ENCODE results near the gene ARPP21.

ARPP21 gene

GRCh38 chr3:35737934-35738706 is 98.8 kb downstream of the ARPP21 start:
- FAIRE-seq: no peak

- no peak for FAIRE-seq
Measured at GRCh38 chr3:35739181-35739809, 100.0 kb downstream of the ARPP21 start.

DNA sequence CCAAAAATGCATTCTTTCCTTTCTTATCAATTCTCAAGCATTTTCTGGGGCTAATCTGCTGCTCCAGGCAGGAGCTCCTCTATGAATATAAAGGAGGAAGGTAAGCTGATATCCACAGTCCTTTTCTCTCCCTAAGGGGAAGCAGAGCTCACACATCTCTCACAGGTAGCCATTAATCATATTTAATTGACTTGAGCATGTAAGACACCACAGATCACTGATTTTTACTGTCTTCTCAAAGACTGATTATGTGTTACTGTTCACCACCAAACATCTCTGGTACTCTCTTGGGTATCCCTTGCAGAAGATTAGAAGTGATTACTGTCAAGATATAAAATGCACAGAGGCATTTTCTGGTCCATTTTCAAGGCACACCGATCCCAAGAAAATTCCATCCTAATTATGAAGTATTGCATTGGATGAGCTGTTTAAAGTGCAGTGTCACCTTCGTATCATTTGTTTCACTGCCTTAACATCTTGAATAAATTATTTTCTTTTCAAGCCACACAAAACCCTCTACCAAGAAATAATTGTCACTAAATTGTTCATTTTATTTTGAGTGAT is 100.7 kb downstream of the ARPP21 start:
- no peak for FAIRE-seq

DNA sequence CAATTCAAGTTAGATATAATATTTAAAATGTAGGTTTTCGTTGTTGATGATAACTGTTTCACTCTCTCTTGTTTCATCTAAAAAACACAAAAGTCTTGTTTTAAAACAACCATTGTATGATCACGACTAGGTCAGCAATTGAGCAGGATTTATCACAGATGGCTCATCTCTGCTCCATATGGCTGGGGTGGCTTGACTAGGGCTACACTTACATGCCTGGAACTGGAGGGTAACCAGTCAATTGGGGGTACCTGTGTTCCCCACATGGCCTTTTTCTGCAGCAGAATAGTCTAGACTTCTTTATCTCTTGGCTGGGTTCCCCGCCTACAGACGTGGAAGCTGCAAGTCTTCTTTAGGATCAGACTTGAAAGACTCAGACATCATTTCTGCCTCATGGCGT is 103.9 kb downstream of the ARPP21 start:
- no peak for FAIRE-seq

- no peak for FAIRE-seq
Measured at GRCh38 chr3:35744419-35744818, 105.1 kb downstream of the ARPP21 start.

GRCh38 chr3:35745351-35745750 is 106.0 kb downstream of the ARPP21 start:
- no peak for FAIRE-seq

GRCh38 chr3:35745802-35746484 is 106.6 kb downstream of the ARPP21 start:
- no peak for FAIRE-seq

DNA sequence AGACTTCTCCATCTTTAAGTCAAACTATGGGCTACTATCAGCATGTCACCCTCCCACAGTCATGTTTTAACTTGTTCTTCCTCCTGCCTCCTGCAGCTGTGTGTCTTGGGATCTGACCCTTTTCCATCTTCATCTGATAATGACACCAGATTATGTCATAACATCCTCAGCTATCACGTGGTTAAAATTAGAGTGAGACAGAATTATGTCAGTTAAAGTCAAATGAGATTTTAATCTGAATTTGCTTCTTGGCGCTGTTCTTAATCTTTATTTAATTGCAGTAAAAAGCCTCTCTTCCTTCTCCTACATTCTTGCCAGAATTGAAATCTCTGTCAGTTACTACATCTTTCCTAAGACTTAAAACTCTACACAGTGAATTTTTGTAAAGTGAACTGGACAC is 107.2 kb downstream of the ARPP21 start:
- FAIRE-seq: no peak

DNA sequence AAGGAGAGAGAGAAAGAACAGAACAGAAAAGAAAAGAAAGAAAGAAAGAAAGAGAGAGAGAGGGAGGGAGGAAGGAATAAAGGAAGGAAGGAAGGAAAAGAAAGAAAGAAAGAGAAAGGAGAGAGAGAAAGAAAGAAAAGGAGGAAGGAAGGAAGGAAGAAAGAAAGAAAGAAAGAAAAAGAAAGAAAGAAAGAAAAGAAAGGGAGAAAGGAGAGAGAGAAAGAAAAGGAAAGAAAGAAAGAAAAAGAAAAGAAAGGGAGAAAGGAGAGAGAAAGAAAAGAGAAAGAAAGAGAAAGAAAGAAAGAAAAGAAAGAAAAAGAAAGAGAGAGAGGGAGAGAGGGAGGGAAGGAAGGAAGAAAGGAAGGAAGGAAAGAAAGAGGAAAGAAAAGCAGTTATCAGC is 108.8 kb downstream of the ARPP21 start:
- FAIRE-seq: no peak

- FAIRE-seq: no peak
Measured at GRCh38 chr3:35751207-35751606, 111.9 kb downstream of the ARPP21 start.

DNA sequence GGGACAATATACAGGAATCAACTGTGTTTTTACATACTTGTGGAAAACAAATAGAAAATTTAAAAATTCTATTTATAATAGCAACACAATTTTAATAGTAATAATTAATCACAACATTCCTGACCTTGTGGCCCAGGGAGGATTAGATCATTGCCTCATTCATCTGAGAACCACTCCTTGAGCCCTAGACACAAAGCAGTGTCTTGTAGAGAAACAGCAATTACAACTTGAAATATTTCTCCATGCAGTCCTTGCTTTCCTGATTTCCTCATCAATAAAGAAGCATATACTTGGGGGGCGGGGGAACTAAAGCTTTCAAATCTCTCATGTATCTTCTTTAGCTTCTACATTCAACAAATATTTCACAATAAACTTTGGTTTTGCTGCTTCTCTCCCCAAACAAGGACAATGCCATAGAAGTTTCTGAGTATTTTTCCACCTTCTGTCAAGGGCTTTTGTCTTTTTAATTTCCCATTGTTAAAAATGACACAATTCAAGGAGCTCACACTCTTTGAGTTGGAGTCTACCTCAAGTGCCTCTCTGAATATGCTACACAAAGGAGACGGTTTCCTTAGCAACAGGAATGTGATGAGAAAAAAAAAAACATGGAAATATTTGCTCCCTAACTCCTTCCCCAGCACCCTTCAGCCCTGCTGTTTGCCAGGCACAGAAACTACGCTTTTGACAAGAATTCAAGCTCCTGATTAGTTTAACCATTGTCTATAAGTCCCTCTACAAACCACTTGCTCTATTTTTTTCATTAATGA is 118.8 kb downstream of the ARPP21 start:
- FAIRE-seq: no peak

DNA sequence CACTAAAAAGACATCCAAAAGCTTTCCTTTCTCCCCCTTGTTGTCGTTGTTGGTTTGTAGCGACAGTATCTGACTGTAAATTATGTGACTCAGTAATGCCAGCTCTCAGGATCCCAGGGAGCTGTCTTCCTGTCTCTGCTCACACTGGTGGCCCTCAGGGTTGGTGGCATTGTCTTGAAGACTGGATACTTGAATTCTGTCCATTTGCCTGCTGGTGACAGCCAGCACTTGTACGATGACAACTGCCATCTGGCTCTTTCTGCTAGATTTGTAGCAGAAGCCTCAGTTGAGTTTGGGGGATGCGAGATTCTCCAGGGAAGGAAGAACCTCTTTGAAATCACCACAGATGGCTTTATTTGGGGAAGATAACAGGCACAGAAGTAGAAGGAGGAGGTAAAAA is 120.8 kb downstream of the ARPP21 start:
- no peak for FAIRE-seq

DNA sequence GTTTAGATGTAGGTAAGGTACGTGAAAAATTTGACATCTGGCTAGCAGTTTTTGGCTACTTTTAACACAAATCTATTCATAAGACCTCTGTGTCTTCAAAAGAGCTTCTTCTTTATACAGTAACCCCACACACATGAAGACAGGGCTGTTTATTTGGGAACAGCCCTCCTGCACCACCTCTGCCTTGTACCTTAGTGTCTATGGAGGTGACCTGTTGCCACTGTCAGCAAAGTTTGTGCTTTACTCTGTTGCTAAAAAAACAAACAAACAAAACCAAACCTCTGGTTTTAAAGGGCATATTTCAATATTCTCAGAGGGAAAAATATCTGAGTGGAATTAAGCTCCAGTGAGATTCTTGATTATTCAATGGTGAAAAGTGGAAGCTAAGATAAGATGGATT is 122.0 kb downstream of the ARPP21 start:
- FAIRE-seq: no peak

GRCh38 chr3:35772381-35773015 is 133.2 kb downstream of the ARPP21 start:
- no peak for FAIRE-seq

- no peak for FAIRE-seq
Measured at GRCh38 chr3:35773417-35773816, 134.1 kb downstream of the ARPP21 start.

DNA sequence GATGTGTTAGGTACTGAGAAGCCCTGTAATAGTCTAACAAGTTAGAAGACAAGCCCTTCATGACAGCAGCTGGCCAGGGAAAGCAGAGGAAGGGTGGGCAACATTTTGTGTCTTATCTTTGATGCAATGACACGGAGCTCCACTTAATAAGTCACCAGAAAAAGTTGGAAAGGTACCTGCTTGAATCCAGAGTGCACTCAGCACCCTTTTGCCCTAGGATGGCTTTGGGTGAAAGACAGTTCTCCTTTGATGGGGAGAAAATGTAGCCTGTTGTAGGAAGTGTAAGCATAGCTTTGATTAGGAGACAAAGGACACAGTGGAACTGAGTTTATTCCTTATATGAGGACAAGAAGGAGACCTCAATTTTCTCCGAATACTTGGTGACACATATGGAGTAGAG is 137.0 kb downstream of the ARPP21 start:
- FAIRE-seq: no peak

- FAIRE-seq: no peak
Measured at GRCh38 chr3:35777065-35777464, 137.7 kb downstream of the ARPP21 start.

DNA sequence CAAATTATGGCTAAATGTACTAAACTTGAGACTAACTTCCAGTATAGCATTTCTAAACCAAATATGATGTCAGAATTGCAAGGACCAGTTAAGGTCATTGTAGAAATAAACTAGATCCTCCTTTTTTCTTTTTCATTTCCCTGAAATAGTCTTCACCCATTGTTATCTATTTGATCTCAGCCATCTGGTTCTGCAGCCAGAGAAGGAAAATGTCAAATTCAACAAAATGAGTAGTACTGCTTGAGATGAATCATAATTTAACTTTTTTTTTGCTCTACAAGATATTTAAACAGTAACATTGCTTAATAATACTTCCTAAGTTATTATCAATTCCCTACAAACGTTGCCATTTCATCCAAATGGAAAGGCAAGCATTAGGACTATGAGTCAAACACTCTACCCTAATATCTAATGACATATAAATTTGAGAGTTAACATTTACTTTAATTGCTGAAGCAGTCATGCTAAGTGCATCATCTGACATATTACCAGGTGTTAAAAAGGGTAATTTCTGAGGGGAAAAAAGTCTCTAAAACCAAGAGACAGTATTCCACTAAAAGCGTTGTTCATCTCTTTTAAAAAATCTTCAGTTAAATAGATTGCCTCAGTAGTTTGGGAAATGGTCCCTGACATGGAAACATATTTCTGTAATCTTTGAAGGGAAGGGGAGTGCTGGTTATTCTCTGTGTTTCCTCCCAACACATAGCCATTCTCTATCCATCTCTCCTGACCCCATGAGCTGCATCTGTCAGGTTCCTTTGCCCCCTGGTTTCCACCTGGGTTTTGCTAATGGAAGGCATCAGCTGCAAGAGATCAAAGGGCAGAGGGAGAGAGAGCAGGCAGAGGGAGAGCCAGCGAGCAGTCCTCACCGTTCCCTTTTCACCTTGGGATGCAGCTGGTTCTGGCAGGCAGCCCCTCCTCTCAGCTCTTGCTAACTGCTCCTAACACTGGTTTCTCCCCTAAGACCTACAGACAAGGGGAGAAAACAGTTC is 138.5 kb downstream of the ARPP21 start:
- no peak for FAIRE-seq

- no peak for FAIRE-seq
Measured at GRCh38 chr3:35779611-35780010, 140.3 kb downstream of the ARPP21 start.

DNA sequence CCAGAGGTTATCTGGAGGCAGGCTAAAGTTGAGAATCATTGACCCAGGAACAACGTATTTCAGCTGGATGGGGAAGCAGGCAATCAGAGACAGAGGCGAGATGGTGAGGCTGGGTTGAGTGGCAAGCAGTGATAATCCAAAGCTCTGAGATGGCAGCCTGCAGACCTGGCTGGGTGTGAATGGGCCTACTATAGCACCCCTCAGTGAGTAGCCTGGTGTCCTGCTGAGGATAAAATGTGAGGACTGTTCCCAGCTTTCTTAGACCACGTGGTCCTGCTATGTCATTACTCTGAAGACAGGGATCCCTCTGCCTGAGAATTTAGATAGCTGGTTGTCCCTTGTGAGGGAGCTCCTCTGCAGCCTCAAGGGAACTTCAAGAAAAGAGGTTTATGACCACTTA is 141.5 kb downstream of the ARPP21 start:
- FAIRE-seq: no peak

DNA sequence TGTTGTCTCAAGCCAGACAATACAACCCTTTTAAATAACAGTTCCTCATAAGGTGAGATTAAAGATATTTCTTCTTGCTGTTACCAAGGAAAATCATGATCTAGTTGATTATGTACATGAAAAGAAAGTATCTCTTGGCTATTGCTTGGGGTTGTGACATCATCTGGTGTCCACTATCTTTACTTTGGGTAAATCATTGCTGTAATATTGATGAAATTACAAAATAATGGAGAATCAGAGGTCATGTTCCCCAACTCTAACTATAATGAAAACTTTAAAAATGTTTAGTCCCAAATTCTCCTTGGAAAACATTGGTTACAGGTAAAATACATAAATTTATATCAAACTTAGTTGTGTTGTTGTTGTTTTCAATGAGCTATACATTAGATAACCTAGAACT is 142.2 kb downstream of the ARPP21 start:
- FAIRE-seq: no peak

Data from G401.6 (cell line).